Trophoblast cell (in vitro differentiated cells and primary cell): ENCODE measurements around the gene FAM47C.
"Not testable (repeated sequence)": the region's sequence is repeated elsewhere in the genome, so short reads cannot be mapped to it uniquely, and the experiment has no call there.

Source experiments
- DNase-seq, 2 donors: peaks; one replicate each; pipeline ENCODE4 v3.0.0-alpha.2; 2016
- H2AFZ ChIP-seq: 2 replicates; pipeline ENCODE4 v1.6.1; 2013; ENCODE audit warnings: low read length, moderate library complexity, mild to moderate bottlenecking; ENCODE audit not compliant: insufficient read depth, poor library complexity
- H2AK5ac ChIP-seq: 2 replicates; pipeline ENCODE4 v1.6.1; 2013; ENCODE audit warnings: mild to moderate bottlenecking, low read length
- H2BK120ac ChIP-seq: 2 replicates; pipeline ENCODE4 v1.6.1; 2013; ENCODE audit warnings: low read length, mild to moderate bottlenecking, moderate library complexity; ENCODE audit not compliant: insufficient read depth, poor library complexity
- H2BK12ac ChIP-seq: 2 replicates; pipeline ENCODE4 v1.6.1; 2013; ENCODE audit warnings: mild to moderate bottlenecking, low read length, moderate library complexity
- H2BK5ac ChIP-seq: 2 replicates; pipeline ENCODE4 v1.6.1; 2013; ENCODE audit warnings: low read length, low read depth, moderate library complexity, mild to moderate bottlenecking; ENCODE audit not compliant: poor library complexity
- H3K14ac ChIP-seq: 2 replicates; pipeline ENCODE4 v1.6.1; 2013; ENCODE audit warnings: mild to moderate bottlenecking, low read length
- H3K18ac ChIP-seq: 2 replicates; pipeline ENCODE4 v1.6.1; 2013; ENCODE audit warnings: mild to moderate bottlenecking, low read length
- H3K23ac ChIP-seq: 2 replicates; pipeline ENCODE4 v1.6.1; 2013; ENCODE audit warnings: low read length
- H3K27ac ChIP-seq: 2 replicates; pipeline ENCODE4 v1.5.1; 2013; ENCODE audit warnings: low read depth, mild to moderate bottlenecking, inconsistent platforms, low read length, moderate library complexity
- H3K27me3 ChIP-seq: 2 replicates; pipeline ENCODE4 v1.6.1; 2013; ENCODE audit warnings: inconsistent platforms, mild to moderate bottlenecking, low read length, moderate library complexity; ENCODE audit not compliant: insufficient read depth
- H3K36me3 ChIP-seq, 2 experiments: 1 replicate in 1 of 2; 2 replicates in 1 of 2; pipeline ENCODE4 v1.6.1; 2013; ENCODE audit warnings: low read length in 2 of 2, mild to moderate bottlenecking in 2 of 2, moderate library complexity in 1 of 2; ENCODE audit not compliant: insufficient read depth in 2 of 2, control insufficient read depth in 1 of 2
- H3K4ac ChIP-seq: 2 replicates; pipeline ENCODE4 v1.6.1; 2013; ENCODE audit warnings: low read depth, mild to moderate bottlenecking, low read length, moderate library complexity
- H3K4me1 ChIP-seq, 2 experiments: 1 replicate in 1 of 2; 2 replicates in 1 of 2; pipeline ENCODE4 v1.6.1; 2013; ENCODE audit warnings: low read length in 2 of 2, mild to moderate bottlenecking in 2 of 2, moderate library complexity in 1 of 2; ENCODE audit not compliant: insufficient read depth in 2 of 2, control insufficient read depth in 1 of 2
- H3K4me2 ChIP-seq: 2 replicates; pipeline ENCODE4 v1.6.1; 2013; ENCODE audit warnings: inconsistent platforms, mild to moderate bottlenecking, low read length, moderate library complexity
- H3K4me3 ChIP-seq: 2 replicates; pipeline ENCODE4 v1.5.1; 2013; ENCODE audit warnings: mild to moderate bottlenecking, low read depth, low read length, inconsistent platforms
- H3K79me1 ChIP-seq: one replicate; pipeline ENCODE4 v1.6.1; 2013; ENCODE audit warnings: low read length
- H3K79me2 ChIP-seq: 2 replicates; pipeline ENCODE4 v1.6.1; 2013; ENCODE audit warnings: low read length, mild to moderate bottlenecking; ENCODE audit not compliant: control insufficient read depth, insufficient read depth, poor library complexity
- H3K9ac ChIP-seq: 2 replicates; pipeline ENCODE4 v1.6.1; 2013; ENCODE audit warnings: mild to moderate bottlenecking, low read length
- H3K9me3 ChIP-seq: 2 replicates; pipeline ENCODE4 v1.6.1; 2013; ENCODE audit warnings: low read depth, mild to moderate bottlenecking, control low read depth, inconsistent platforms, low read length; ENCODE audit not compliant: insufficient read depth
- H4K12ac ChIP-seq: 2 replicates; pipeline ENCODE4 v1.6.1; 2013; ENCODE audit warnings: low read depth, mild to moderate bottlenecking, low read length, moderate library complexity
- H4K8ac ChIP-seq: 2 replicates; pipeline ENCODE4 v1.6.1; 2013; ENCODE audit warnings: low read depth, mild to moderate bottlenecking, low read length, moderate library complexity
- H4K91ac ChIP-seq: one replicate; pipeline ENCODE4 v1.6.1; 2013; ENCODE audit warnings: low read depth, mild to moderate bottlenecking, low read length, moderate library complexity
- WGBS: extraction: QIAGEN DNeasy Blood & Tissue Kit; methylation state at CpG from one replicate; pipeline ENCODE4 v1.1.7; 2013; ENCODE audit warnings: missing lambda C conversion rate; ENCODE audit not compliant: insufficient read length, insufficient coverage; ENCODE audit errors: extremely low coverage; 5-methylcytosine and 5-hydroxymethylcytosine counted together

FAM47C gene

DNA sequence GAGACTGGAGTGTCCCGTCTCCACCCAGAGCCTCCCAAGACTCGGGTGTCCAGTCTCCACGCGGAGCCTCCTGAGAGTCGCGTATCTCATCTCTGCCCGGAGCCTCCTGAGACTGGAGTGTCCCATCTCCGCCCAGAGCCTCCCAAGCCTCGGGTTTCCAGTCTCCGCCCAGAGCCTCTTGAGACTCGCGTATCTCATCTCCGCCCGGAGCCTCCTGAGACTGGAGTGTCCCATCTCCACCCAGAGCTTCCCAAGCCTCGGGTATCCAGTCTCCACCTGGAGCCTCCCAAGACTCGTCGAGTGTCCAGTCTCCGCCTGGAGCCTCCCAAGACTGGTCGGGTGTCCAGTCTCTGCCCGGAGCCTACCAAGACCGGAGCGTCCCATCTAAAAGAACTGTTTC, 2.3 kb downstream of the FAM47C start:
- Histone ChIP-seq H4K91ac (no peak overlapping the region), H3K9ac (no peak overlapping the region), H3K18ac (no peak overlapping the region), H3K4me3 (no peak overlapping the region), H3K4me1 (no peaks in the 10 kb centered on the region), H2AFZ (no peak overlapping the region), H4K12ac (no peak overlapping the region), H2BK120ac (no peak overlapping the region), H2BK5ac (no peak overlapping the region), H4K8ac (no peak overlapping the region), H3K79me2 (no peaks in the 10 kb centered on the region), H3K27me3 (no peaks in the 10 kb centered on the region), H2AK5ac (no peak overlapping the region), H3K23ac (no peak overlapping the region), H3K4ac (no peak overlapping the region), H2BK12ac (no peak overlapping the region), H3K9me3 (no peaks in the 10 kb centered on the region), H3K27ac (no peak overlapping the region), H3K14ac (no peak overlapping the region), H3K36me3 (no peaks in the 10 kb centered on the region), H3K79me1 (no peaks in the 10 kb centered on the region), H3K4me2 (no peak overlapping the region)
- no CpG with 5 or more reads among the region's 22 CpGs for WGBS
- DNase-seq: no peak

DNA sequence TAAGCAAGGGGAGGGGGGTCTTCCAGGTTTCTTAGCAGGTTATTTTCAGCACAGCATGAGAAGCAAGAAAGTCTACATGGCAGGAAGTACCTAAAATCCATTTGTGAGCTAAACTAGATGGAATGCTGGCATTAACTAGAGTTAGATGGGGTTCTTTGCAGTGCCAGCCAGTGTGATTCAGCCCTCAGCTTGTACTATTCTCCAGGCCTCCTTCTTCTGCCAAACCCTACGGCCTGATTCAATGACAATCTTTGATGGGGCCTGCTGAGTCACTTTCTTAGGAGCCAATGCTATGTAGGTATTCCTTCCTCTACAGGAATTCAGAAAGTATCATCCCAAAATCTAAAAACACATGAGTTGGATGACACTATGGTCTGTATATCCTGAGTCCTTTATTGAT, 26.1 kb downstream of the FAM47C start:
- WGBS: no CpG with 5 or more reads among the region's 1 CpG
- not testable (repeated sequence) for H3K79me2 ChIP-seq, H3K79me1 ChIP-seq

DNA sequence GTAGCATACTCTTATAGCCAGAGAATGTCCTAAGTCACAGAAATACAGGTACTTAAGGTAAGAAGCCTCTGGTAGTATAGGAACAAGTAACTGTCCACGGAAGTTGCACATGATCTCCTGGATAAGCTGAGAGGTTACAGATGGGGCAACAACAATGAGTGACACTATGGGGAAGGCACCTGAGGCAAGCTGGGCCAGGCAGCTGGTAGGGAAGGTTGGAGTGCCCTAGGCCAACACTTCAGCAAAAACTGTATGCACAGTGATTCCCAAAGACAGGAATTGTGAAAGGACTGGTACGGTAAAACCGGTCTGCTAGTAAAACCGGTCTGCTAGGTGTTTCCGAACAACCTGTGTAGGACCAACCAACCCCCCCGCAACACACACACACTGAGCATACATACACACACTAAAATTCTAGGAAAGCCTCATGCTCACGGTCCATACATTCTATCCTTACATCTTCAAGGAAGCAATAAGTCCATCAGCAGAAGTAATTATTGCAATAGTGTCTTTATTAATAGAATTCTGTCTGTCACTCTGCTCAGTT, 28.6 kb downstream of the FAM47C start:
- WGBS: no CpG with 5 or more reads among the region's 7 CpGs
- H2BK5ac ChIP-seq, H3K18ac ChIP-seq, H3K36me3 ChIP-seq, H3K9me3 ChIP-seq, H3K27ac ChIP-seq, H2AFZ ChIP-seq, H4K12ac ChIP-seq, H2BK12ac ChIP-seq, H2BK120ac ChIP-seq, H3K4me1 ChIP-seq, H3K79me2 ChIP-seq, H4K8ac ChIP-seq, H3K4ac ChIP-seq, H3K23ac ChIP-seq, H3K79me1 ChIP-seq, H3K9ac ChIP-seq, H2AK5ac ChIP-seq, H3K27me3 ChIP-seq, H3K14ac ChIP-seq, H3K4me3 ChIP-seq, H3K4me2 ChIP-seq, H4K91ac ChIP-seq: not testable (repeated sequence)
- DNase-seq: peak; percentile 19 to 40

More for the DNA sequence above, 26.1 kb downstream of the FAM47C start:
- DNase-seq, H3K4ac ChIP-seq, H2BK5ac ChIP-seq, H2BK120ac ChIP-seq, H4K8ac ChIP-seq, H3K4me3 ChIP-seq, H3K14ac ChIP-seq, H2AFZ ChIP-seq, H3K18ac ChIP-seq, H3K4me2 ChIP-seq, H3K23ac ChIP-seq, H3K9me3 ChIP-seq, H3K9ac ChIP-seq, H2BK12ac ChIP-seq, H2AK5ac ChIP-seq, H3K27me3 ChIP-seq, H4K12ac ChIP-seq, H4K91ac ChIP-seq, H3K4me1 ChIP-seq, H3K36me3 ChIP-seq, H3K27ac ChIP-seq: not testable (repeated sequence)

DNA sequence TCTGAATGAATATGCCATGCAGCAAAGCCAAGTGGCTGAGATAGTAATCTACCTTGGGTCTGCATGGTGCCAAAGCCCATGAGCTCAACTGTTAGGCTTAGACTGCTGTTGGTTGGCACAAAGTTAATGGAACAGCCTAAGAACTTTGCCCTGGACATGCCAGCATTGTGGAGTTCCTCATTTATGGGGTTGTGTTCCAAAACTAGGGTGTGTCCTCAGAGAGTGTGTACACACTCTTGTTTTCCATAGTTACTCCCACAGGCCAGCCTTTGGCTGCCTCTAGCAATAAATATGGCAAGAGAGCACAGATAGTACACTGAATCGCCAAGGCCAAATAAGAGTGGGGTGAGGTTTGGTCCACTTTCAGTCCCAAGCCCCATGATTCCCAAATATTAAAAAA, 30.6 kb downstream of the FAM47C start:
- H3K27me3 ChIP-seq, H2AFZ ChIP-seq, H3K79me2 ChIP-seq, H3K36me3 ChIP-seq, DNase-seq, H3K4ac ChIP-seq, H3K14ac ChIP-seq, H2BK120ac ChIP-seq, H4K91ac ChIP-seq, H3K23ac ChIP-seq, H3K9me3 ChIP-seq, H3K4me3 ChIP-seq, H4K12ac ChIP-seq, H3K18ac ChIP-seq, H2AK5ac ChIP-seq, H2BK12ac ChIP-seq, H4K8ac ChIP-seq, H3K27ac ChIP-seq, H2BK5ac ChIP-seq, H3K9ac ChIP-seq, H3K4me1 ChIP-seq, H3K4me2 ChIP-seq, H3K79me1 ChIP-seq: not testable (repeated sequence)
- no CpG with 5 or more reads among the region's 1 CpG for WGBS
